GM18502 (cell line): ENCODE data around the gene NYNRIN.
"Not testable (repeated sequence)": the region's sequence is repeated elsewhere in the genome, so short reads cannot be mapped to it uniquely, and the experiment has no call there.

ENCODE experiments used
- ATAC-seq: cut with Tn5 transposase; IDR thresholded peaks from one replicate; pipeline ENCODE4 v1.9.1; 2021; ENCODE audit warnings: mild to moderate bottlenecking; ENCODE audit not compliant: unreplicated experiment, poor library complexity

The NYNRIN gene

DNA sequence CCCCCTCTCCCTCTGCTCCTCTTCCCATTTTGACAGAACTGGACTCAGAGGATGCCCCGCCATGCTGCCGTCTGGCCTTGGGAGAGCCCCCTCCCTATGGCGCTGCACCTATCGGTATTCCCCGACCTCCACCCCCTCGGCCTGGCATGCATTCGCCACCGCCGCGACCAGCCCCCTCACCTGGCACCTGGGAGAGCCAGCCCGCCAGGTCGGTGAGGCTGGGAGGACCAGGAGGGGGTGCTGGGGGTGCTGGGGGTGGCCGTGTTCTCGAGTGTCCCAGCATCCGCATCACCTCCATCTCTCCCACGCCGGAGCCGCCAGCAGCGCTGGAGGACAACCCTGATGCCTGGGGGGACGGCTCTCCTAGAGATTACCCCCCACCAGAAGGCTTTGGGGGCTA is 29.3 kb upstream of the NYNRIN start:
- ATAC-seq, result no peak

DNA sequence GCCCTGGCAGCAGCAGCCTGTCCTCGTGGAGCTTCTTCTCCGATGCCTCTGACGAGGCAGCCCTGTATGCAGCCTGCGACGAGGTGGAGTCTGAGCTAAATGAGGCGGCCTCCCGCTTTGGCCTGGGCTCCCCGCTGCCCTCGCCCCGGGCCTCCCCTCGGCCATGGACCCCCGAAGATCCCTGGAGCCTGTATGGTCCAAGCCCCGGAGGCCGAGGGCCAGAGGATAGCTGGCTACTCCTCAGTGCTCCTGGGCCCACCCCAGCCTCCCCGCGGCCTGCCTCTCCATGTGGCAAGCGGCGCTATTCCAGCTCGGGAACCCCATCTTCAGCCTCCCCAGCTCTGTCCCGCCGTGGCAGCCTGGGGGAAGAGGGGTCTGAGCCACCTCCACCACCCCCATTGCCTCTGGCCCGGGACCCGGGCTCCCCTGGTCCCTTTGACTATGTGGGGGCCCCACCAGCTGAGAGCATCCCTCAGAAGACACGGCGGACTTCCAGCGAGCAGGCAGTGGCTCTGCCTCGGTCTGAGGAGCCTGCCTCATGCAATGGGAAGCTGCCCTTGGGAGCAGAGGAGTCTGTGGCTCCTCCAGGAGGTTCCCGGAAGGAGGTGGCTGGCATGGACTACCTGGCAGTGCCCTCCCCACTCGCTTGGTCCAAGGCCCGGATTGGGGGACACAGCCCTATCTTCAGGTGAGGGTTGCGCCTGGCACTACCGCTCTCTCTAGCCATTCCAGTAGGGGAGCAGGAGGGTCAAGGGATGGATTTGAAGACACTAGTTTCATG is 28.7 kb upstream of the NYNRIN start:
- no peak for ATAC-seq

GRCh38 chr14:24370748-24371147 is 28.1 kb upstream of the NYNRIN start:
- ATAC-seq, result no peak

GRCh38 chr14:24371605-24372004 is 27.2 kb upstream of the NYNRIN start:
- ATAC-seq, result not testable (repeated sequence)

DNA sequence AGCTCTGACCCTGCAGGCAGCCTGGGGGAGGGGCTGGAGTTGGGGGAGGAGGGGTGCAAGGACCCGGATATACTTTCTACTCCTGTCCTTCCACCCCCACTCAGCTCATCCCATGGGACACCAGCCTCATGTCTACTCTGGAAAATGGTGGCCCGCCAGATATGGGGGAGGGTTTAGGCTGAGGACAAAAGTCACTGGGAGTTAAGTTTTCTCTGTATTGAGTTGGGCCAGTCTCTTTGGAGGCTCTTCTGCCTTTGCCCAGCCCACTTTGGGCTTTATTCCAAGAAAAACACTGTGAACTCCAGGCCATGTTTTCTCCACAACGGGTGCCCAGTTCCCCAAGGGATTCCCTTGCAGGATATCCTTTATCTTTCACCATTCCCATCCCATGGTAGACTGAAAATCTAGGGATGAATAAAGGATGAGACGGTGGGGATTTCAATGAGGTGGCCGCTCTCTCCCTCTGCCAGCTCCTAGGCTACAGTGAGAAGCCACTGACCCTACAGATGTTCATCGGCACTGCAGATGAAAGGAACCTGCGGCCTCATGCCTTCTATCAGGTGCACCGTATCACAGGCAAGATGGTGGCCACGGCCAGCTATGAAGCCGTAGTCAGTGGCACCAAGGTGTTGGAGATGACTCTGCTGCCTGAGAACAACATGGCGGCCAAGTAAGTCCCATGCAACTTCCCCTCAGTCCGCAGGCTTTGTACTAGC is 25.9 kb upstream of the NYNRIN start:
- no peak for ATAC-seq

DNA sequence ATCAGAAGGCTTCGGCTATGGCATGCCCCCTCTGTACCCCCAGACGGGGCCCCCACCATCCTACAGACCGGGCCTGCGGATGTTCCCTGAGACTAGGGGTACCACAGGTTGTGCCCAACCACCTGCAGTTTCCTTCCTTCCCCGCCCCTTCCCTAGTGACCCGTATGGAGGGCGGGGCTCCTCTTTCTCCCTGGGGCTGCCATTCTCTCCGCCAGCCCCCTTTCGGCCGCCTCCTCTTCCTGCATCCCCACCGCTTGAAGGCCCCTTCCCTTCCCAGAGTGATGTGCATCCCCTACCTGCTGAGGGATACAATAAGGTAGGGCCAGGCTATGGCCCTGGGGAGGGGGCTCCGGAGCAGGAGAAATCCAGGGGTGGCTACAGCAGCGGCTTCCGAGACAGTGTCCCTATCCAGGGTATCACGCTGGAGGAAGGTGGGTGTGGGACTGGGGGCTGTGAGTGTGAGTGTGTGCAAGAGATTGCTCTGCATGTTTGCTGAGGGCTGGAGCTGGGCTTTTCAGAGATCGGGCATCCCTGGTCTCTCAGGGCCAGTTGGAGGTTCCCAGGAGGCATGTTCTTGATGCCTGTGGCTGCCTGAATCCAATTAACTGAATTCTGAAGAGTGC is 22.2 kb upstream of the NYNRIN start:
- ATAC-seq, result no peak

DNA sequence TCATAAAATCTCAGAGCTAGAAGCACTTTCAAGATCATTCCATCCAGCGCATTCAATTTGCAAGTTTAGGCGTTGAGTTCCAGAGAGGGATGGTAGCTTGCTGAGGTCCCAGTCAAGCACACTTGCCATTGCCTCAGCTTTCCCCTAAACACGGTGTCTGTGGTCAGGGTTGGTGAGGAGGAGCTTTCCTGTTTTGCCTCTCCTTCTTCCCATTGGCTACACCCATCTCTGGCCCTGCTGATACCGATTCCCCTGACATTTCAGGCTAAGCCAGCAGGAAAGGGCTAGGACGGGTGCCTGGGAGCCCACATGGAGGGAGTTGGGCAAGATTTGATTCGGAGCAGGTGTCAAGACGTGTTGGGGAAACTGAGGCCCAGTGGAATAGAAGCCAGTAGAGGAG is 21.7 kb upstream of the NYNRIN start:
- no peak for ATAC-seq

DNA sequence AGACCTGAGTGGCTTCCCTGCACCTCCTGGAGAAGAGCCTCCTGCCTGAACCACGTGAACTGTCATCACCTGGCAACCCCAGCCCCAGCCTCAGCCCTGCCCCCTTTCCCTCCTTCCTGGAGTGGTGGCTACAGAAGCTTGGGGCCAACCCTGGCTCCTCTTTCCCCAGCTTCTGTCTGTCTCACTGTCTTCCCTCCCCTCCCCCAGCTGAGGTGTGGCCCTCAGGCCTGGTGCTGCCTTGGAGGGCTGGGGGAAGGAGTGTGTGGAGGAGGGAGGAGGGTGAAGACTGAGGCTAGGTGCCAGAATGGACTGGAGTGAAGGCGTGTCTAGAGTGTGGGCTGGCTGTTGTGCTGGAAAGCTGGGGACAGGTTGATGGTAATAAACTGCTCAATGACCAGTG is 21.1 kb upstream of the NYNRIN start:
- ATAC-seq, result no peak

DNA sequence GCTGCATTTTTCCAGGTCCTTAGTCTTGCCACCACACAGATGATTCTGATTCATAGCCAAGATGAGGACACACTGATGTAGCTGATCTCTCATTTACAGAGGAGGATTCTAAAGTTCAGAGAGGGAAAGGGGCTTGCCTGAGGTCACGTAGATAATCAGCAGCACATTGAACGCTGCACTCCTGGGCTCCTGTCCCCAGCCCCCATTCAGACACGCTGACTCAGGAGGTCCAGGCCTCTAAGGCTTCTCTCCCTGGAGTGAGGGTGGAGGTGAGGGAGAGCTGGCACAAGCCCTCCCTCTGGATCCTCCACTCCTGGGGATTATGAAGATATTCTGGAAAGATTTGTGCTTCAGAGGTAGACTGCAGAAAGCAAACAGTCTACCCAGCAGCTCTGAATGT is 20.5 kb upstream of the NYNRIN start:
- ATAC-seq, result no peak

- ATAC-seq, result no peak
Measured at GRCh38 chr14:24378981-24379906, 19.6 kb upstream of the NYNRIN start.

- no peak for ATAC-seq
Measured at GRCh38 chr14:24379907-24380730, 18.7 kb upstream of the NYNRIN start.

DNA sequence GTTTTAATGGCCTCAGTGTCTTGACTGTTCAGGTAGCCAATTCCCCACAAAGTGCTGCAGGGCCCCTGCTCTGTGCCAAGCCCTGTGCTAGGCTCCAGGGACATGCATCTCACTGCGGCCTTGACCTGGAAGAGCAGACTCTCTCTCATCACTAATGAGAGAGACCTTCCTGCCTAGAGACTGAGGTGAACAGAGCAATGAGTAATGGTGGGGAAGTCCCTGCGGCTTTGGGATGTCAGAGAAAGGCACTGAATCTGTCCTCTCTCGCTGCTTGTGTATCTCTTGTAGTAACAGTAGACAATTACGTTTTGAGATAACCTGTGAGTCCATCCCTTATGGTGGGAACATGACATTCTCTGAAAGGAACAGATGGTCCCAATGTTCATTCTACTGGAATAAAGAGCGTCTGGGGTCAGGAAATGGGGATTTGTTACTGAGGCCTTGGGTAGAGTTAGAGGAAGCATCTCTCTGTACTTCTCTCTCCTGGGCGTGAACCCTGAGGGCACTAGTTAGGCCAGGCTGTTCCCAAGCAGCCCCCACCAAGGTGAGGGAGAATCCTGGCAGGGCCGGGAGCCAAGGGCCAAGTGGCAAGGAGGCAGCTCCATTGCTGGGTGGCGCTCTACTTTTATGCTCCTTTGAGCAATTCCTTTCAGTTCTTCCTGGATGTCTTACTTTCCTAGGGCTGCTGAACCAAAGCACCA is 17.3 kb upstream of the NYNRIN start:
- ATAC-seq, result no peak

DNA sequence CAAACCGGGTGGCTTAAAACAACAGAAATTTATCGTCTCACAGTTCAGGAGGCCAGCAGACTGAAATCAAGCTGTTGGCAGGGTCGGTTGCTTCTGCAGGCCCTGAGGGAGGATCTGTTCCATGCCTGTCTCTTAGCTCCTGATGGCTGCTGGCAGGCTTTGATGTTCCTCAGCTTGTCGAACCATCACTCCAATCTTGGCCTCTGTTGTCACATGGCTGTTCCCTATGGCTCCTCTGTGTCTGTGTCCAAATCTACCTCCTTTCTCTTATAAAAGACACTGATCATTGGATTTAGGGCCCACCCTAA is 16.8 kb upstream of the NYNRIN start:
- no peak for ATAC-seq

DNA sequence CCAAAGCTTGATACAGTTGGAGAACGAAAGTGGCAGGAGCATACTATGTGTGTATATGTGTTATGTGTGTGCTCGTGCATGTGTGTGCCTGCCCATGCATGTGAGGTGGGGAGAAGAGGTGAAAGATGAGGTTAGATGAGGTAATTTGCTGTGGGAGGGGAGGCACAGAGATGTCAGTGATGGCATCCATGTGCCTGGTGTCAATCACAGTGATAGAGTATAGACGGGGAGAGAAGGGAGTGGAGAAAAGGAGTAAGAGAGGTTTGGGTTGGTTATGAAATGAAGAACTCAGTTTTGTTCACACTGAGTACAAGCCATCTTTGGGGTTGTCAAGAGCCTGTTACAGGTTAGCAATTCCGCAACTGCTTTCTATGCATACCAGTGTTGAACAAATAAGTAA is 14.6 kb upstream of the NYNRIN start:
- no peak for ATAC-seq

GRCh38 chr14:24385524-24385923 is 13.3 kb upstream of the NYNRIN start:
- ATAC-seq, result no peak

- no peak for ATAC-seq
Measured at GRCh38 chr14:24387009-24387345, 11.8 kb upstream of the NYNRIN start.

DNA sequence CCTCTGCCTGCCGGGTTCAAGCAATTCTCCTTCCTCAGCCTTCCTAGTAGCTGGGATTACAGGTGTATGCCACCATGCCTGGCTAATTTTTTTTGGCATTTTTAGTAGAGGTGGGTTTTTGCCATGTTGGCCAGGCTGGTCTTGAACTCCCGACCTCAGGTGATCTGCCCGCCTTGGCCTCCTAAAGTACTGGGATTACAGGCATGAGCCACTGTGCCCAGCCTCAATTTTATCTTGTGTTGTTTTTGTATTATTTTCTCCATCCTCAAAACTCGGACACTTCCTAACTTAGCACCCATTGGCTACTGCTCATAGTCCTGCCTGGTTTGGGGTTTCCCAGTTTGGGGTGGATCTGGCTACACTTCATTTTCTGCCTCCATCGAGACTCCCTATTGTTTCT is 11.2 kb upstream of the NYNRIN start:
- not testable (repeated sequence) for ATAC-seq

DNA sequence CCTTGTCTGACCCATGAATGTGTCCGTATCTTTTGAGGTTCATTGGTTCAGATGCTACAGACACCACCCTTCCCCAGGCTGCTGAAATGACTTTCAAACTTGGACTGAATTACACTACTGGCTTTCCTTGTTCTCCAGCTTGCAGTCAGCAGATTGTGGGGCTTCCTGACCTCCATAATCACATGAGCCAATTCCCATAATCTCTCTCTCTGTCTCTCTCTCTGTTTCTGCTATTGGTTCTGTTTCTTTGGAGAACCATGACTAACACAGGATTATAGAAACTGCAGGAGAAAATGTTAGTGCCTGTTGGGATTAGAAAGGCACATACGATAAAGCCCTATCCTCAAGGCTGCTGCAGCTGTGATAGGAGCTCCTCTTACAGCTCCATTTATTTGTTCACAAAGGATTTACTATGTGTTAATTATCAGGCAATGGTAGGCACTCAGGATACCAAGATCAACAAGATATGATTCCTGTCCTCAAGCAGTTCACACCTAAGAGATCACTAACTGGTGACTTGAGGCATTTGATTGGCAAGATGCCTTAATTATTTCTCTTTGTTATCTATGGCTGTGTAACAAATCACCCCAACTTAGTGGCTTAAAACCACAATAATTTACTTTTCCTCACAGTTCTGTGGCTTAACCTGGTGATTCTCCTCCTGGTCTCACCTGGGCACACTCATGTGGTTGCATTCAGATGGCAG is 10.2 kb upstream of the NYNRIN start:
- ATAC-seq, result no peak
